CD14-positive monocyte (primary cell): ENCODE data around the gene TSHR. TPM values are rescaled to one million over a fixed set of nuclear protein-coding genes. Genes with fewer than 3 reads are reported as not detected.

ENCODE experiments used
- DNase-seq, 3 donors: peaks; one replicate each; pipeline ENCODE4 v3.0.0-alpha.2; 2011 to 2022
- H2AFZ ChIP-seq: 2 replicates; pipeline ENCODE4 v1.6.0; 2012; ENCODE audit warnings: mild to moderate bottlenecking, low read depth, low read length, inconsistent platforms; ENCODE audit not compliant: insufficient read depth, poor library complexity, severe bottlenecking
- H3K27ac ChIP-seq, 2 donors: 1 replicate in 1 of 2; 2 replicates in 1 of 2; pipeline ENCODE4 v1.5.1; 2012 to 2013; ENCODE audit warnings: low read length in 2 of 2, control low read depth in 1 of 2, inconsistent platforms in 1 of 2, low read depth in 1 of 2, mild to moderate bottlenecking in 1 of 2
- H3K27me3 ChIP-seq, 2 donors: one replicate each; pipeline versions ENCODE4 v1.6.0 to v1.6.1; 2011 to 2013; ENCODE audit warnings: low read length in 2 of 2; ENCODE audit not compliant: control insufficient read depth in 2 of 2, insufficient read depth in 2 of 2
- H3K36me3 ChIP-seq, 2 donors: replicated peaks in 1 of 2; 1 replicate in 1 of 2; 2 replicates in 1 of 2; pipeline versions ENCODE4 v1.5.1 to v1.6.1; 2012 to 2013; ENCODE audit warnings: low read length in 2 of 2, control low read depth in 1 of 2, inconsistent platforms in 1 of 2, mild to moderate bottlenecking in 1 of 2; ENCODE audit not compliant: insufficient read depth in 2 of 2, control insufficient read depth in 1 of 2
- H3K4me1 ChIP-seq, 2 donors: 1 replicate in 1 of 2; 2 replicates in 1 of 2; pipeline versions ENCODE4 v1.5.1 to v1.6.1; 2012 to 2013; ENCODE audit warnings: low read length in 2 of 2, control low read depth in 1 of 2, inconsistent platforms in 1 of 2, mild to moderate bottlenecking in 1 of 2, moderate library complexity in 1 of 2; ENCODE audit not compliant: insufficient read depth in 2 of 2, control insufficient read depth in 1 of 2
- H3K4me2 ChIP-seq: replicated peaks from 2 replicates; pipeline ENCODE3; 2012; ENCODE audit warnings: low read length, moderate library complexity, mild to moderate bottlenecking; ENCODE audit not compliant: poor library complexity, severe bottlenecking; ENCODE audit errors: extremely low read depth
- H3K4me3 ChIP-seq, 3 experiments: fragments of 200-600 bp in 1 of 3; sonication (generic) in 1 of 3; replicated peaks in 1 of 3; 1 replicate in 2 of 3; 2 replicates in 1 of 3; pipeline ENCODE4 v1.5.1; 2011 to 2013; ENCODE audit warnings: low read length in 3 of 3, mild to moderate bottlenecking in 3 of 3, control low read depth in 2 of 3, low read depth in 2 of 3, inconsistent platforms in 1 of 3, moderate library complexity in 1 of 3
- H3K79me2 ChIP-seq: 2 replicates; pipeline ENCODE4 v1.6.0; 2012; ENCODE audit warnings: mild to moderate bottlenecking, control low read depth, inconsistent platforms, low read length, moderate library complexity; ENCODE audit not compliant: insufficient read depth
- H3K9ac ChIP-seq: 2 replicates; pipeline ENCODE4 v1.6.0; 2017; ENCODE audit warnings: low read length, mild to moderate bottlenecking; ENCODE audit not compliant: insufficient read depth, poor library complexity, severe bottlenecking
- H3K9me3 ChIP-seq, 2 donors: replicated peaks in 1 of 2; 1 replicate in 1 of 2; 2 replicates in 1 of 2; pipeline versions ENCODE4 v1.5.1 to v1.6.1; 2012 to 2013; ENCODE audit warnings: low read length in 2 of 2, control low read depth in 1 of 2; ENCODE audit not compliant: control insufficient read depth in 1 of 2, insufficient read depth in 1 of 2
- H4K20me1 ChIP-seq: 2 replicates; pipeline ENCODE4 v1.6.0; 2012; ENCODE audit warnings: mild to moderate bottlenecking, low read length, control low read depth, moderate library complexity; ENCODE audit not compliant: insufficient read depth
- H3K27ac Mint-ChIP-seq, 7 donors: one replicate each; pipeline ENCODE4 v1.8.0; 2020; ENCODE audit warnings: mild to moderate bottlenecking in 7 of 7, mixed read lengths in 7 of 7, moderate library complexity in 6 of 7, inconsistent platforms in 2 of 7
- H3K27me3 Mint-ChIP-seq, 3 donors: one replicate each; pipeline ENCODE4 v1.8.0; 2021 to 2022; ENCODE audit warnings: low read depth in 3 of 3, mild to moderate bottlenecking in 3 of 3, mixed read lengths in 3 of 3, moderate library complexity in 3 of 3, inconsistent platforms in 1 of 3
- H3K36me3 Mint-ChIP-seq, 2 donors: one replicate each; pipeline ENCODE4 v1.8.0; 2020; ENCODE audit warnings: mixed read lengths in 2 of 2, inconsistent platforms in 1 of 2, mild to moderate bottlenecking in 1 of 2
- H3K4me1 Mint-ChIP-seq: one replicate; pipeline ENCODE4 v1.8.0; 2020; ENCODE audit warnings: mild to moderate bottlenecking, mixed read lengths
- H3K4me3 Mint-ChIP-seq, 2 donors: one replicate each; pipeline ENCODE4 v1.8.0; 2020; ENCODE audit warnings: mild to moderate bottlenecking in 2 of 2, mixed read lengths in 2 of 2, moderate library complexity in 1 of 2
- H3K9me3 Mint-ChIP-seq, 7 donors: one replicate each; pipeline ENCODE4 v1.8.0; 2020 to 2022; ENCODE audit warnings: mixed read lengths in 7 of 7, mild to moderate bottlenecking in 6 of 7, moderate library complexity in 6 of 7, inconsistent platforms in 2 of 7
- CTCF ChIP-seq: fragments of 200-600 bp; IDR thresholded peaks from one replicate; pipeline ENCODE4 v1.8.0; 2022; ENCODE audit warnings: antibody characterized with exemption, mild to moderate bottlenecking
- WGBS: methylation state at CpG from one replicate; pipeline ENCODE4 v1.1.5; 2013; ENCODE audit warnings: missing lambda C conversion rate; ENCODE audit not compliant: insufficient coverage; 5-methylcytosine and 5-hydroxymethylcytosine counted together
- intact Hi-C, 2 donors: fragments of 100-400 bp; cut with micrococcal nuclease; formaldehyde crosslinking; loops; one replicate each; pipeline versions ENCODE4 v1.15.0 to v1.15.1; 2023
- polyA plus RNA-seq, 3 donors: library from polyadenylated mRNA; depleted of rRNA in 1 of 3; unstranded in 2 of 3; stranded (reverse) in 1 of 3; fragments of 300-500 nt in 2 of 3; fragments of >200 nt in 1 of 3; fragmentation: Illumina TruSeq in 2 of 3; gene quantifications; 1 replicate in 2 of 3; 2 replicates in 1 of 3; pipeline ENCODE4 v1.2.3, GENCODE V29; 2012 to 2021

The TSHR gene
- polyA plus RNA-seq, 3 donors: not detected

- Histone ChIP-seq H3K27me3 (no peaks in the 10 kb centered on the region), H3K27ac (no peak overlapping the region), H3K9ac (no peak overlapping the region), H4K20me1 (no peaks in the 10 kb centered on the region), H3K9me3 (no peaks in the 10 kb centered on the region), H3K36me3 (no peaks in the 10 kb centered on the region), H2AFZ (no peak overlapping the region), H3K79me2 (no peaks in the 10 kb centered on the region), H3K4me3 (no peak overlapping the region), H3K4me2 (no peak overlapping the region), H3K4me1 (no peaks in the 10 kb centered on the region)
- intact Hi-C loops: no loop called here
- Mint-ChIP-seq H3K4me3 (no peak overlapping the region), H3K4me1 (no peaks in the 10 kb centered on the region), H3K36me3 (no peaks in the 10 kb centered on the region), H3K9me3 (no peaks in the 10 kb centered on the region), H3K27ac (no peak overlapping the region), H3K27me3 (peaks cover 0 to 3% (median 0%) of the 10 kb centered on the region in 3 donors)
- DNase-seq: peak; percentile 46 to 66 (median 63)
- 0% methylated on average over 2 of the region's 6 CpGs for WGBS
- peak; percentile 98 for TF ChIP-seq CTCF
Measured at GRCh38 chr14:80987235-80988032, 32.0 kb downstream of the TSHR start.

GRCh38 chr14:80988192-80988591 lies 32.8 kb downstream of the TSHR start:
- Histone ChIP-seq H3K79me2 (no peaks in the 10 kb centered on the region), H3K4me3 (no peak overlapping the region), H3K36me3 (no peaks in the 10 kb centered on the region), H3K4me2 (no peak overlapping the region), H3K4me1 (no peaks in the 10 kb centered on the region), H3K9ac (no peak overlapping the region), H4K20me1 (no peaks in the 10 kb centered on the region), H3K27ac (no peak overlapping the region), H2AFZ (no peak overlapping the region), H3K27me3 (no peaks in the 10 kb centered on the region), H3K9me3 (no peaks in the 10 kb centered on the region)
- Mint-ChIP-seq H3K36me3 (no peaks in the 10 kb centered on the region), H3K4me1 (no peaks in the 10 kb centered on the region), H3K27ac (no peak overlapping the region), H3K4me3 (no peak overlapping the region), H3K9me3 (no peaks in the 10 kb centered on the region), H3K27me3 (peaks cover 0 to 3% (median 0%) of the 10 kb centered on the region in 3 donors)
- TF ChIP-seq CTCF: no peak
- intact Hi-C loops: no loop called here
- peak in 2 of 3 donors; percentile 24 to 38 for DNase-seq
- 83% methylated on average over 1 of the region's 1 CpG for WGBS
